ENCODE measurements around the gene ARID1B.

GRCh38 chr6:157145656-157146285 is 368.6 kb downstream of the ARID1B start:
- TF ChIP-seq CTCF (IDR thresholded peaks at IDR 0.05): no peak
- no peak for TF ChIP-seq ZBTB43 (CRISPR knock-in tag; IDR thresholded peaks at IDR 0.05)
- TF ChIP-seq ATF2 (CRISPR knock-in tag; IDR thresholded peaks at IDR 0.05; ENCODE audit: borderline replicate concordance, low read depth): no peak
- no peak for TF ChIP-seq FOXP4 (CRISPR knock-in tag; IDR thresholded peaks at IDR 0.05)
- TF ChIP-seq USF1 (CRISPR knock-in tag; IDR thresholded peaks at IDR 0.05): no peak
- no peak for TF ChIP-seq AR (CRISPR knock-in tag; IDR thresholded peaks at IDR 0.05)
- TF ChIP-seq CREM (CRISPR knock-in tag; IDR thresholded peaks at IDR 0.05): no peak
- no peak for TF ChIP-seq HMGA2 (CRISPR knock-in tag; IDR thresholded peaks at IDR 0.05)
- no peak for TF ChIP-seq JUN (CRISPR knock-in tag; IDR thresholded peaks at IDR 0.05)
- no peak for TF ChIP-seq MLX (CRISPR knock-in tag; IDR thresholded peaks at IDR 0.05)
- TF ChIP-seq TP53 (CRISPR knock-in tag; IDR thresholded peaks at IDR 0.05): no peak
- TF ChIP-seq ESRRA (CRISPR knock-in tag; IDR thresholded peaks at IDR 0.05; ENCODE audit: borderline replicate concordance): no peak
- no peak for TF ChIP-seq SP1 (CRISPR knock-in tag; conservative IDR thresholded peaks at IDR 0.05)
- TF ChIP-seq ZNF423 (CRISPR knock-in tag; IDR thresholded peaks at IDR 0.05): no peak
